NOMO-1 treated with dmso at 0.1 percent for 144 hours (cell line): ENCODE results near the gene DMD.
"Not testable (repeated sequence)": the region's sequence is repeated elsewhere in the genome, so short reads cannot be mapped to it uniquely, and the experiment has no call there.

Experiments used
- DNase-seq: peaks from one replicate; lab custom pipeline; 2025; ENCODE audit not compliant: unreplicated experiment; lab: John Stamatoyannopoulos, UW

DMD gene

GRCh38 chrX:32087663-32088062, 1123.7 kb downstream of the DMD start:
- no peak for DNase-seq

GRCh38 chrX:32084757-32085156, 1126.6 kb downstream of the DMD start:
- no peak for DNase-seq

GRCh38 chrX:32048285-32048684, 1163.1 kb downstream of the DMD start:
- no peak for DNase-seq

- DNase-seq = no peak
Observed at GRCh38 chrX:32045149-32045548, 1166.2 kb downstream of the DMD start.

- no peak for DNase-seq
Observed at GRCh38 chrX:32041181-32041580, 1170.2 kb downstream of the DMD start.

- no peak for DNase-seq
Observed at GRCh38 chrX:32026772-32027171, 1184.6 kb downstream of the DMD start.

GRCh38 chrX:32024072-32024471, 1187.3 kb downstream of the DMD start:
- DNase-seq = no peak

GRCh38 chrX:32016195-32016594, 1195.2 kb downstream of the DMD start:
- DNase-seq = no peak

- DNase-seq = no peak
Observed at GRCh38 chrX:32010948-32011347, 1200.4 kb downstream of the DMD start.

- DNase-seq = no peak
Observed at GRCh38 chrX:32010212-32010611, 1201.1 kb downstream of the DMD start.

- no peak for DNase-seq
Observed at GRCh38 chrX:31993637-31994036, 1217.7 kb downstream of the DMD start.

- no peak for DNase-seq
Observed at GRCh38 chrX:31988975-31989374, 1222.4 kb downstream of the DMD start.

- DNase-seq = no peak
Observed at GRCh38 chrX:31981546-31982062, 1229.7 kb downstream of the DMD start.

GRCh38 chrX:31969714-31970113, 1241.6 kb downstream of the DMD start:
- no peak for DNase-seq

- no peak for DNase-seq
Observed at GRCh38 chrX:31962256-31962655, 1249.1 kb downstream of the DMD start.

- no peak for DNase-seq
Observed at GRCh38 chrX:31934842-31935370, 1276.4 kb downstream of the DMD start.

- no peak for DNase-seq
Observed at GRCh38 chrX:31934015-31934414, 1277.3 kb downstream of the DMD start.

GRCh38 chrX:31932769-31933168, 1278.6 kb downstream of the DMD start:
- DNase-seq = no peak

- DNase-seq = not testable (repeated sequence)
Observed at GRCh38 chrX:31932320-31932719, 1279.0 kb downstream of the DMD start.

GRCh38 chrX:31931225-31931624, 1280.1 kb downstream of the DMD start:
- no peak for DNase-seq

- DNase-seq = no peak
Observed at GRCh38 chrX:31929366-31929765, 1282.0 kb downstream of the DMD start.

- no peak for DNase-seq
Observed at GRCh38 chrX:31921236-31921635, 1290.1 kb downstream of the DMD start.

GRCh38 chrX:31909850-31910572, 1301.3 kb downstream of the DMD start:
- no peak for DNase-seq
